D721Med (cell line): ENCODE measurements around the gene ADRA2C.

ENCODE experiments used
- DNase-seq: peaks from one replicate; pipeline ENCODE4 v3.0.0; 2011; ENCODE audit warnings: low spot score; ENCODE audit not compliant: insufficient read length
- FAIRE-seq: peaks from 2 replicates; lab custom pipeline; 2011; peaks lifted over from hg19 to GRCh38; lab: Jason Lieb, UNC
- TF ChIP-seq, protein P1 (sequence below): IDR thresholded peaks from 2 replicates; pipeline ENCODE4 v1.5.1; 2012; ENCODE audit warnings: mild to moderate bottlenecking, control low read depth; ENCODE audit not compliant: insufficient read depth; ENCODE audit errors: missing control alignments

ADRA2C gene

DNA sequence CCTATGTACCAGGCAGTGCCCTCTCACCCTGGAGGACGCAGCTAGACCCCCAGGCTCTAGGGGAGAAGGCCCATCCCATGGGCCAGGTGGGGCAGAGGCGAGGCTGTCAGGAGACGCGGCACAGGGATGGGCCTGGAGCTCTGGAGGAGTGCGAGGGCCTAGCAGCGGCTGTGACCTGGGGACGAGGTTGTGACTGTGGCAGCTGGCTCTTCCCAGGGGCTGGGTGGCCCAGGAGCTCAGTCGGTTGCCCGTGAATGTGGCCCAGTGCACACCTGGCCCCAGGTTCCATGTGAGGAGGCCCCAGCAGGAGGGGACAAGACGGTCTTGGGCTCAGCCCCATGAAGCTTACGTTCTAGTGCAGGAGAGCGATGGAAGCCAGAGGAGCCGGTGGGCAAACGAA, 31.0 kb upstream of the ADRA2C start:
- TF ChIP-seq, protein P1, sequence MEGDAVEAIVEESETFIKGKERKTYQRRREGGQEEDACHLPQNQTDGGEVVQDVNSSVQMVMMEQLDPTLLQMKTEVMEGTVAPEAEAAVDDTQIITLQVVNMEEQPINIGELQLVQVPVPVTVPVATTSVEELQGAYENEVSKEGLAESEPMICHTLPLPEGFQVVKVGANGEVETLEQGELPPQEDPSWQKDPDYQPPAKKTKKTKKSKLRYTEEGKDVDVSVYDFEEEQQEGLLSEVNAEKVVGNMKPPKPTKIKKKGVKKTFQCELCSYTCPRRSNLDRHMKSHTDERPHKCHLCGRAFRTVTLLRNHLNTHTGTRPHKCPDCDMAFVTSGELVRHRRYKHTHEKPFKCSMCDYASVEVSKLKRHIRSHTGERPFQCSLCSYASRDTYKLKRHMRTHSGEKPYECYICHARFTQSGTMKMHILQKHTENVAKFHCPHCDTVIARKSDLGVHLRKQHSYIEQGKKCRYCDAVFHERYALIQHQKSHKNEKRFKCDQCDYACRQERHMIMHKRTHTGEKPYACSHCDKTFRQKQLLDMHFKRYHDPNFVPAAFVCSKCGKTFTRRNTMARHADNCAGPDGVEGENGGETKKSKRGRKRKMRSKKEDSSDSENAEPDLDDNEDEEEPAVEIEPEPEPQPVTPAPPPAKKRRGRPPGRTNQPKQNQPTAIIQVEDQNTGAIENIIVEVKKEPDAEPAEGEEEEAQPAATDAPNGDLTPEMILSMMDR: no peak
- DNase-seq (no peak), FAIRE-seq (no peak)

DNA sequence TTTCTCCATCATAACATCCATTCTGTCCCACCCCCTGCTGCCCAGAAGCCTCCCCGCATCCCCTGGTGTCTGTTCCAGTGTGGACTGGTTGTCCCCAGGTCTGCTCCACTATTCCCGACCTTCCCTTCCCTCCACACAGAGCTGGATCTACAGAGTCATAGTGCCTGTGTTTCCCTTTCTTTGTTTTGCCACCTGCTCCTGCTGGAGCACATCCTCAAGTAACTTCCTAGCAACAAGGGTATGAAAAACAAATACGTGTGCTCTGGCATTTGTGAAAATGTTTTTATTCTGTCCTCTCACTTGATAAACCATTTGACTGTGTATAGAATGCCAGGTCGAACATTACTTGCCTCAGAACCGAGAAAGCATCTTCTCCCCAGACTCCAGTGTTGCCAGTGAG, 29.9 kb upstream of the ADRA2C start:
- FAIRE-seq (no peak), DNase-seq (no peak)
- TF ChIP-seq, protein P1: no peak

DNA sequence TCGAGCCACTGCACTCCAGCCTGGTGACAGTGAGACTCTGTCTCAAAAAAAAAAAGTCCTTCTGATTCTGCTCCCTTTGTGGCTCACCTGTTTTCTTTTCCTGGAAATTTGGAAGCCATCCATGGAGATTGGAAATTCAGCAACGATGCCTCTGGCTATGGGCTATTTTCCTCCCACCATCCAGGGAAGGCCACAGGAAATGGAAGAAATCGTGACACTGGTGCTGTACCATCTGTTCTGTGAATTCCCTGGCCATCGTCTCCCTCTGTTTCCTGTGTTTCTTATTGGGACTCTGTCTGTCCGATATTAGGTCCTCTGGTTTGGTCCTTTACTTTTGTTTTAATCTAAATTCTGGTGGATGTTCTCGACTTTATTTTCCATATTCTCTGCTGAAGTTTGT, 29.4 kb upstream of the ADRA2C start:
- FAIRE-seq (no peak), DNase-seq (no peak)
- TF ChIP-seq, protein P1: no peak

DNA sequence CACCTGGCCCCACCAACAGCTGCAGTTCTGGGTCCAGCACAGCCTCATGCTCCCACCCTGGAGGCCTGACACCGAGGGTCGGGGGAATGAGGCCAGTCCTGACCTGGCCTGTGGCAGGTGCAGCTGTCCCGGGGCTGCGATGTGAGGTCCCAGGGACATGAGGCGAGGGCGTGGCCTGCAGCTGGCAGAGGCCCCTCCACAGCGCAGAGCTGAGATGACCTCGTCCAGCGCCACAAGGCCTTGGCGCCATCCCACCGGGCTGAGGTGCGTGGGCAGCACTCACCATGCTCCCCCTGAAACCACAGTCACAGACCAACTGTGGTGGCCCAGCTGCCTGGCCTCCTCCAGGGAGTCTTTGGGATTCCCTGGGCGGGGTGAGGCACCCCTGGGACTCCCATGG, 26.6 kb upstream of the ADRA2C start:
- TF ChIP-seq, protein P1: no peak
- DNase-seq: no peak
- no peak for FAIRE-seq

DNA sequence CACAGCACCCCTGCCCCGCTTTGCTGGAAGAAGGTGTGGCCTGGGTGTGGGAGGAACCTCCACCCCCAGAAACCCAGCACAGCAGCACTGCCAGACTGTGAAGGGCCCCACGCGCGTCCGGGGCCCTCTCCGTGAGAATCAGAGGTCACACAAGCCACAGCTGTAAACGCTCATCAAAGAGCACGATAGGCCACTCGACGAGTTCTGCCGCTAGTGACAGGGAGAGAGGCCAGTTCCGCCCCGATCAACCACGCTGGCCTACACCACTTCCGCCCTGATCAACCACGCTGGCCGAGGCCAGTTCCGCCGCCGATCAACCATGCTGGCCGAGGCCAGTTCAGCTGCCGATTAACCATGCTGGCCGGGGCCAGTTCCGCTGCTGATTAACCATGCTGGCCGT, 25.9 kb upstream of the ADRA2C start:
- FAIRE-seq (no peak), DNase-seq (no peak)
- TF ChIP-seq, protein P1: no peak

DNA sequence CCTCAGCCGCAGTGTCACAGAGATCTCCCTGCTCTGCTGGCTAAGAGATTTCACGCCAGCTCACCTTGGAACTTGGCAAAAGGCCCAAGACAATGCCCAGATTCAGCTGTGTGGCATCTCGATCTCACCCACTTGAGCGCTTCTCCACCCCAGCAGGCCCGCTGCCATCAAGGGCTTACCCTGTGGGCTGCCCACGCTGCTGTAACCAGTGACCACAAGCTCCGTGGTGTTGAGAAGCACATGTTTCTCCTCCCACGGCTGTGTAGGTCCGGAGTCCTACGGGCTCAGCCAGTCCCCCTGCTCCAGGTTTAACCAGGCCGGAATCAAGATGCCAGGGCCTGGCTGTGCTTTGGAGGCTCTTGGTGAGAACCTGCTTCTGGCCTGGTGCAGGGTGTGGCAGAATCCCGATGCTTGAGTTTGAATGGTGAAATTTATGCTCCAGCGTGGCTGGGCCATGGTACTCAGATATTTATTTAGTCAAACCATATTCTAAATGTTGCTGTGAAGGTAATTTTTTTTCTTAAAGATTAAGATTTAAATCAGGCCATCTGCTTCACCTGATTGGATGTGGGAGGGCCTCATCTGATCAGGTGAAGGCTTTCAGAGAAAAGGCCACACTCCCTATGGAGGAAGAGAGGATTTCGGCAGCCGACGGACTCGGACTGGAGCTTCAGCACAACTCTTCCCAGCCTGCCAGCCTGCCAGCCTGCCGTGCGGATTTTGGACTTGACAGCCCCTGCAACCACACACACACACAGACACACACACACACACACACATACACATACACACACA, 24.8 kb upstream of the ADRA2C start:
- DNase-seq: no peak
- no peak for FAIRE-seq
- TF ChIP-seq, protein P1: no peak

DNA sequence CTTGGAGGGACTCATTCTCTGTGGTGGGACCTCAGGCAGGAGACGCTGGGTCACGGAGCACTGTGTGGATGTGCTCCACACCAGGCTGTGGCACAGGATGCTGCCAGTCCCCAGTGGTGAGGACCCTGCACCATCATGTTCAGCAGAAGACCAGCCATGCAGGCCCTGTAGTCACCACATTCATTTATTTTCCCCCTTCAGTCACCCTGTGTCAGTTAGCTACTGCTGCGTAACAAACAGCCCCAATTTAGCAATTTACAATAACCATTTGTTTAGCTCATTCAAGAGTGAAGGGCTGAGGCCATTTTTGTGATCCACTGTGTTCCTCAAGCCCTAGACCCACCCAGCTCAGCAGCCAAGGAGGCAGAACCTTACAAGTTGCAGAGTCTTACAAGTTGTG, 23.6 kb upstream of the ADRA2C start:
- FAIRE-seq (no peak), DNase-seq (no peak)
- TF ChIP-seq, protein P1: no peak
